Body of pancreas (tissue), 4 donors: ENCODE measurements around the gene PCNT. TPM values are rescaled to one million over a fixed set of nuclear protein-coding genes. Genes with fewer than 3 reads are reported as not detected.

Experiments
- ATAC-seq: fragments of 150-250 bp; one replicate; pipeline ENCODE4 v1.9.1; 2016
- DNase-seq, 4 donors: peaks; one replicate each; pipeline ENCODE4 v3.0.0-alpha.2; 2019
- H3K27ac ChIP-seq, 4 donors: fragments of 200-600 bp; sonication (generic); 1 replicate in 3 of 4; 2 replicates in 1 of 4; pipeline versions ENCODE4 v1.5.1 to v1.6.1; 2016 to 2019; ENCODE audit warnings: mild to moderate bottlenecking in 1 of 4, mixed read lengths in 1 of 4, moderate library complexity in 1 of 4
- H3K27me3 ChIP-seq, 2 donors: fragments of 200-600 bp; sonication (generic); one replicate each; pipeline ENCODE4 v1.6.0; 2016; ENCODE audit warnings: mild to moderate bottlenecking in 1 of 2
- H3K36me3 ChIP-seq, 2 donors: fragments of 200-600 bp; sonication (generic); replicated peaks in 1 of 2; 2 replicates each; pipeline ENCODE4 v1.5.1; 2016; ENCODE audit warnings: low read depth in 2 of 2; ENCODE audit not compliant: insufficient read depth in 1 of 2
- H3K4me1 ChIP-seq: fragments of 200-600 bp; sonication (generic); one replicate; pipeline ENCODE4 v1.6.0; 2016
- H3K4me3 ChIP-seq, 2 donors: fragments of 200-600 bp; sonication (generic); 1 replicate in 1 of 2; 2 replicates in 1 of 2; pipeline ENCODE4 v1.5.1; 2016 to 2019
- H3K9me3 ChIP-seq, 3 donors: fragments of 200-600 bp; sonication (generic); 1 replicate in 2 of 3; 2 replicates in 1 of 3; pipeline ENCODE4 v1.5.1; 2016
- POLR2A ChIP-seq, 3 donors: fragments of 450-650 bp; IDR thresholded peaks; one replicate each; pipeline ENCODE4 v1.6.1; 2016; ENCODE audit warnings: antibody characterized with exemption in 3 of 3, mild to moderate bottlenecking in 2 of 3
- whole genome bisulfite sequencing, 2 donors: methylation state at CpG; one replicate each; pipeline ENCODE4 v1.1.5; 2017; 5-methylcytosine and 5-hydroxymethylcytosine counted together
- intact Hi-C: fragments of 100-400 bp; cut with DNase I; formaldehyde crosslinking; loops from one replicate; pipeline ENCODE4 v1.15.1; 2023
- total RNA-seq, 2 donors: library from RNA; depleted of rRNA; stranded (reverse); fragments of >200 nt; gene quantifications; one replicate each; pipeline ENCODE4 v1.1.0, GENCODE V29; 2016
- TF ChIP-seq, protein P1 (sequence below), 7 experiments: fragments of 450-650 bp in 4 of 7; fragments of 200-600 bp in 3 of 7; sonication (generic) in 3 of 7; IDR thresholded peaks; one replicate each; pipeline ENCODE4 v1.5.1; 2016 to 2019; ENCODE audit warnings: antibody characterized with exemption in 7 of 7

Gene PCNT
- total RNA-seq, 2 donors from 2014 or later: 11.9 to 28.0 TPM

DNA sequence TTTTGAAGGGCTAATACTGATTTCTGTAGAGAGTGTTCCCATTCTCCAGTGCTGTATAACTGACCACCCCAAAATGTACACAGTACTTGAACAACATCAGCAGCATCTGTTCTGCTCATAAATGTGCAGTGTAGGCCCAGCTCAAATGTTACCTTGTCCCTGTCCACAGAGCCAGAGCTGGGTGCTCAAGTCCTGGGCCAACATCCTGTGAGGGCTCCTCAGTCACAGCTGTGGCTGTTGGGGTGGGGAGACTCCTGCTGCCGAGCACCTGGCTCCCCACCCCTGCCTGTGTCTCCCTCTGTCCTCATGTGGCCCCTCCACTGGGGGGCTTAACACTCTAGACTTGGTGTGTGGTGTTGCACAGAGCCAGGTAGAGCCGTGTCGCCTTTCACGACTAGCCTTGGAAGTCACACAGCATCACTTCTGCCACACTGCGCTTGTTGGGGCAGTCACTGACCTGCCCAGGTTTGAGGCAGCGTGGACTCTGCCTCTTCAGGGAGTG, 165.3 kb downstream of the PCNT start:
- WGBS, 2 donors: 88 to 92% methylated on average over 6 of the region's 6 CpGs
- no peak overlapping the region for H3K27ac ChIP-seq
- H3K9me3 ChIP-seq: no peaks in the 10 kb centered on the region
- DNase-seq: no peak
- no peak overlapping the region for H3K4me3 ChIP-seq
- no peak for ATAC-seq
- H3K4me1 ChIP-seq: no peaks in the 10 kb centered on the region
- TF ChIP-seq, protein P1, sequence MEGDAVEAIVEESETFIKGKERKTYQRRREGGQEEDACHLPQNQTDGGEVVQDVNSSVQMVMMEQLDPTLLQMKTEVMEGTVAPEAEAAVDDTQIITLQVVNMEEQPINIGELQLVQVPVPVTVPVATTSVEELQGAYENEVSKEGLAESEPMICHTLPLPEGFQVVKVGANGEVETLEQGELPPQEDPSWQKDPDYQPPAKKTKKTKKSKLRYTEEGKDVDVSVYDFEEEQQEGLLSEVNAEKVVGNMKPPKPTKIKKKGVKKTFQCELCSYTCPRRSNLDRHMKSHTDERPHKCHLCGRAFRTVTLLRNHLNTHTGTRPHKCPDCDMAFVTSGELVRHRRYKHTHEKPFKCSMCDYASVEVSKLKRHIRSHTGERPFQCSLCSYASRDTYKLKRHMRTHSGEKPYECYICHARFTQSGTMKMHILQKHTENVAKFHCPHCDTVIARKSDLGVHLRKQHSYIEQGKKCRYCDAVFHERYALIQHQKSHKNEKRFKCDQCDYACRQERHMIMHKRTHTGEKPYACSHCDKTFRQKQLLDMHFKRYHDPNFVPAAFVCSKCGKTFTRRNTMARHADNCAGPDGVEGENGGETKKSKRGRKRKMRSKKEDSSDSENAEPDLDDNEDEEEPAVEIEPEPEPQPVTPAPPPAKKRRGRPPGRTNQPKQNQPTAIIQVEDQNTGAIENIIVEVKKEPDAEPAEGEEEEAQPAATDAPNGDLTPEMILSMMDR (IDR thresholded peaks at IDR 0.05): no peak
- TF ChIP-seq POLR2A (IDR thresholded peaks at IDR 0.05): no peak
- intact Hi-C loops: no loop called here
- H3K27me3 ChIP-seq: no peaks in the 10 kb centered on the region
- H3K36me3 ChIP-seq: no peaks in the 10 kb centered on the region

DNA sequence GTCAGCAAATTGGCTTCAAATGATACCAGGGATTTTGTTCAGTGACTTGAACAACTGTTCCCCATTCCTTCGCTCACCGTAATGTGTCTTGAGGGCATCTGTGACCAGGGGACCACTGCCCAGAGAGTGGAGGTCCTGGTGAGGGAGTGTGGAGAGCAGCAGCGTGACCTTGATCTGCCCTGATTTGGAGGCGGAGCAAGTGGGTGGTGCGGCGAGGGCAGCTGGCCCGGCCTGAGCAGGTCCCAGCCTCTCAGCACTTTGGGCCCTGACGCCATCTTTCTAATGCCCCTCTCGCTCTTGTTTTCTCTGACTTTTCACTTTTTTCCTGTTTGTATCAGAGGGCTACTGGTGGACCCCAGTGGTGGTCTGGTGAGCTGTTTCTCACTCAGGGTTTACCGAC, 165.8 kb downstream of the PCNT start:
- 85 to 93% methylated on average over 10 of the region's 10 CpGs for WGBS, 2 donors

GRCh38 chr21:46491553-46491952, 167.6 kb downstream of the PCNT start:
- ATAC-seq: no peak
- 93 to 97% methylated on average over 3 of the region's 3 CpGs for WGBS, 2 donors
- no peak for DNase-seq
- Histone ChIP-seq H3K27ac (no peak overlapping the region), H3K27me3 (no peaks in the 10 kb centered on the region), H3K9me3 (no peaks in the 10 kb centered on the region), H3K4me1 (no peaks in the 10 kb centered on the region), H3K4me3 (no peak overlapping the region), H3K36me3 (no peaks in the 10 kb centered on the region)
- intact Hi-C loops: no loop called here
- TF ChIP-seq POLR2A (IDR thresholded peaks at IDR 0.05): no peak
- TF ChIP-seq, protein P1 (IDR thresholded peaks at IDR 0.05): no peak

More for the DNA sequence above, 165.8 kb downstream of the PCNT start:
- DNase-seq (no peak), ATAC-seq (no peak)
- H3K27me3 ChIP-seq: no peaks in the 10 kb centered on the region
- intact Hi-C loops: no loop called here
- H3K9me3 ChIP-seq: no peaks in the 10 kb centered on the region
- H3K36me3 ChIP-seq: no peaks in the 10 kb centered on the region
- H3K4me1 ChIP-seq: no peaks in the 10 kb centered on the region
- H3K27ac ChIP-seq: no peak overlapping the region
- no peak for TF ChIP-seq POLR2A (IDR thresholded peaks at IDR 0.05)
- TF ChIP-seq, protein P1 (IDR thresholded peaks at IDR 0.05): no peak
- H3K4me3 ChIP-seq: no peak overlapping the region

GRCh38 chr21:46492851-46493250, 168.9 kb downstream of the PCNT start:
- TF ChIP-seq, protein P1 (IDR thresholded peaks at IDR 0.05): no peak
- TF ChIP-seq POLR2A (IDR thresholded peaks at IDR 0.05): no peak
- Histone ChIP-seq H3K36me3 (peaks cover 0 to 3% of the 10 kb centered on the region in 2 donors), H3K9me3 (no peaks in the 10 kb centered on the region), H3K4me1 (no peaks in the 10 kb centered on the region), H3K27me3 (no peaks in the 10 kb centered on the region), H3K4me3 (no peak overlapping the region), H3K27ac (no peak overlapping the region)
- intact Hi-C loops: no loop called here
- no peak for DNase-seq
- no peak for ATAC-seq
- WGBS, 2 donors: 85 to 97% methylated on average over 5 of the region's 5 CpGs

- ATAC-seq (no peak), DNase-seq (no peak)
- H3K27me3 ChIP-seq: no peaks in the 10 kb centered on the region
- WGBS, 2 donors: 95 to 99% methylated on average over 6 of the region's 6 CpGs
- no peak overlapping the region for H3K4me3 ChIP-seq
- TF ChIP-seq, protein P1 (IDR thresholded peaks at IDR 0.05): no peak
- TF ChIP-seq POLR2A (IDR thresholded peaks at IDR 0.05): no peak
- intact Hi-C loops: no loop called here
- no peaks in the 10 kb centered on the region for H3K4me1 ChIP-seq
- no peak overlapping the region for H3K27ac ChIP-seq
- no peaks in the 10 kb centered on the region for H3K9me3 ChIP-seq
- H3K36me3 ChIP-seq: peaks cover 3 to 5% of the 10 kb centered on the region in 2 donors
These were observed 169.9 kb downstream of the PCNT start for GRCh38 chr21:46493828-46494227.
